Measurements from ENCODE around the gene PFN3. TPM values are rescaled to one million over a fixed set of nuclear protein-coding genes. Genes with fewer than 3 reads are reported as not detected.

PFN3 gene
- polyA plus RNA-seq, 1 of the 3 experiments (the other 2 are of a cell fraction): not detected

DNA sequence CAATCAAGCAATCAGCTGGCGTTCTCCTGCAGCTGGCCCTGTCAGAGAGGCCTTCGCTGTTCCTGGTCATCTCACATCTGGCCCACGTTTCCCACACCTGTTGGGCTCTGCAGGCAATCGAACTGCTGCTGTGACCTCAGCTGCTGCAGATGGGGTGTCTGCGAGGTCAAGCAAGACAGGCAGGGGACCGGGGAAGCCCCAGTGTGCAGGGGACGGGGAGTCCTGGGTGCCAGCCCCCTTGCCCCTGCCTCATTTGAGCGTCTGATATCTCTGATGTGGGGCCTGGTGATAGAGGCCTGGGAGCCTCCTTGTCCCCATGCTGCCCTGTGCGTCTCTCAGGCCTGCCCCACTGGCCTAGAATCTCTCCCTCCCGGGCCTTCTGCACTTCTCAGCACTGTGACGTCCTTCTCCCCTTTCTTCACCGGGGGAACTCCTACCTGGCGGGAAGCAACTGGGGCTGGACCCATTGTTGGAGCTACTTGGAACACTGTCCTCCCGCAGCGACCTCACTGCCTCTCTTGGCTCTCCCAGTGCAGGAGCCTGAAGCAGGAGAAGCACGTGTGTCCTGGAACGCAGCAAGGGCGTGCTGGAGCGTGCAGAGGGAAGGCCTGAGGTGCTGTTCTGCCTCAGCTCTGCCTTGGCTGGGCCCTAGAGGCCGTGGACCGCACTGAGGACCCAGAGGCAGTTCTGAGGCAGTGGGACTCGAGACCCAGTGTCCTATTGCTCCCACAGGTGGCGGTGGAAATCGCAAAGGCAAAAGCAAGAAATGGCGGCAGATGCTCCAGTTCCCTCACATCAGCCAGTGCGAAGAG lies 29.9 kb upstream of the PFN3 start:
- Histone ChIP-seq H4K20me1 (ENCODE audit: insufficient read depth) (0 out of 2 replicates have a peak, but pooled peaks cover 13% of the 10 kb centered on the region), H3K9me3 (no peaks in the 10 kb centered on the region), H3K4me1 (ENCODE audit: control insufficient read depth in 1 of 2, insufficient read depth in 2 of 2, low read depth in 1 of 2, low read length in 1 of 2) (peaks cover 3 to 30% of the 10 kb centered on the region in 2 experiments; a peak in 2 of 4 replicates), H3K9ac (no peak overlapping the region), H3K36me3 (replicated peaks in 1 of 2; ENCODE audit: control insufficient read depth in 1 of 2, insufficient read depth in 2 of 2, low read length in 1 of 2) (peaks cover 3 to 39% of the 10 kb centered on the region in 2 experiments), H3F3A (replicated peaks; ENCODE audit: insufficient read depth) (peaks cover 8% of the 10 kb centered on the region), H3K4me2 (no peak overlapping the region), H3K4me3 (ENCODE audit: low read depth in 2 of 2, low read length in 1 of 2) (no peak overlapping the region), H3K79me2 (ENCODE audit: insufficient read depth) (peaks cover 30% of the 10 kb centered on the region), H3K27me3 (ENCODE audit: insufficient read depth) (no peaks in the 10 kb centered on the region), H3K9me2 (no peaks in the 10 kb centered on the region), H3K27ac (ENCODE audit: low read depth in 2 of 2, low read length in 1 of 2) (no peak overlapping the region; a peak in 1 of 4 replicates), H2AFZ (ENCODE audit: low read depth) (no peak overlapping the region)
- ChIA-PET CTCF (interaction anchor here (0.7 to 10.8 kb wide), 7 partner anchors 12 to 112 kb away, joined by 3 to 120 read pairs (median 5); no protein-coding TSS in a partner anchor), POLR2A (interaction anchor here (1.5 kb wide), 1 partner anchor 16 kb away, joined by 3 read pairs; no protein-coding TSS in a partner anchor)
- WGBS (ENCODE audit: low lambda C conversion rate): 92% methylated on average over 14 of the region's 26 CpGs
- TF ChIP-seq NFIC (IDR thresholded peaks at IDR 0.05; ENCODE audit: borderline replicate concordance) (no peak), EZH2phosphoT487 (IDR thresholded peaks at IDR 0.05; ENCODE audit: borderline replicate concordance, low read depth) (no peak), TAF1 (IDR thresholded peaks at IDR 0.05; ENCODE audit: borderline replicate concordance, low read depth, low read length) (no peak)
- TF ChIP-seq, protein P1, sequence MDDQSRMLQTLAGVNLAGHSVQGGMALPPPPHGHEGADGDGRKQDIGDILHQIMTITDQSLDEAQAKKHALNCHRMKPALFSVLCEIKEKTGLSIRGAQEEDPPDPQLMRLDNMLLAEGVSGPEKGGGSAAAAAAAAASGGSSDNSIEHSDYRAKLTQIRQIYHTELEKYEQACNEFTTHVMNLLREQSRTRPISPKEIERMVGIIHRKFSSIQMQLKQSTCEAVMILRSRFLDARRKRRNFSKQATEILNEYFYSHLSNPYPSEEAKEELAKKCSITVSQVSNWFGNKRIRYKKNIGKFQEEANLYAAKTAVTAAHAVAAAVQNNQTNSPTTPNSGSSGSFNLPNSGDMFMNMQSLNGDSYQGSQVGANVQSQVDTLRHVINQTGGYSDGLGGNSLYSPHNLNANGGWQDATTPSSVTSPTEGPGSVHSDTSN (IDR thresholded peaks at IDR 0.05): 0 out of 2 replicates have a peak, but pooled peaks have one; percentile 2
- TF ChIP-seq, protein P2, sequence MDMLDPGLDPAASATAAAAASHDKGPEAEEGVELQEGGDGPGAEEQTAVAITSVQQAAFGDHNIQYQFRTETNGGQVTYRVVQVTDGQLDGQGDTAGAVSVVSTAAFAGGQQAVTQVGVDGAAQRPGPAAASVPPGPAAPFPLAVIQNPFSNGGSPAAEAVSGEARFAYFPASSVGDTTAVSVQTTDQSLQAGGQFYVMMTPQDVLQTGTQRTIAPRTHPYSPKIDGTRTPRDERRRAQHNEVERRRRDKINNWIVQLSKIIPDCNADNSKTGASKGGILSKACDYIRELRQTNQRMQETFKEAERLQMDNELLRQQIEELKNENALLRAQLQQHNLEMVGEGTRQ (IDR thresholded peaks at IDR 0.05; ENCODE audit: borderline replicate concordance, low read depth, low read length): no peak
- DNase-seq: no peak

DNA sequence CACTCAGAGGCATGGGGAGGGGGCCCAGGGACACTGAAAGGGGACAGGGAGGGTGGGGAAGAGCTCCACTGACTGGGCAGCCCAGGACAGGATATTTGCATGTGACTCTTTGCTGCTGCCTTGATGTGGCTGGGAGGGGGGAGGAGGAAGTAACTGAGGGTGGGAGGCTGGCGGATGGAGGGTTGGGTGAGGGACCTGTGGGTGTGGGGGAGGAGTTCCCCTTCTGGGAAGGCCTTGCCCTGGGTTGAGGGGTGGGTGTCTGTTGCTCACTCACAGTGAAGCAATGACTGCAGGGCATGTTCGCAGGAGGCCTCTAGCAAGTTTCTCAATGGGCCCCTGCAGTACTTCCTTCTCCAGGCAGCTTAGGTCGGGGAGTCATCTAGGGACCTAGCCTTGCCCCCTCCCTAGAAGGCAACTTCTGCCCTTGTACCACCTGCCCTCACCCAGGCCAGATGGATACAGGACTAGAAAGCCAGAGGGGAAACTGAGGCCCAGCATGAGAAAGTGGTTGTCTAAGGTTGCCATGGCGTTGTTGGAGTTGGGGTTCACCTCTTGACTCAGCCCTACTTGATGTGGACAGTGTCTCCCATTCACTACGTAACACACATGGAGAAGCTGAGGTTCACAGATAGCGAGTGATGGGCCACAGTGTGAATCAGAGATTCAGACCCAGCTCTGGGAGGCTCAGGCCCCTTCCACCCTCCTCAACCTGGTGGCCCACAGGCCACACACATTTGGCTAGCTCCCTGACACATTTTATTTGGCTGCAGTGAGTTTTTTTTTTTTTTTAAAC lies 29.0 kb upstream of the PFN3 start:
- Histone ChIP-seq H3K9me2 (no peaks in the 10 kb centered on the region), H3K36me3 (replicated peaks in 1 of 2; ENCODE audit: control insufficient read depth in 1 of 2, insufficient read depth in 2 of 2, low read length in 1 of 2) (peaks cover 0 to 33% of the 10 kb centered on the region in 2 experiments), H3K9ac (no peak overlapping the region), H3K27ac (ENCODE audit: low read depth in 2 of 2, low read length in 1 of 2) (no peak overlapping the region; a peak in 1 of 4 replicates), H3K4me2 (0 out of 2 replicates have a peak overlapping the region, but pooled peaks have one; percentile 7), H3K79me2 (ENCODE audit: insufficient read depth) (peaks cover 30% of the 10 kb centered on the region), H3K4me1 (ENCODE audit: control insufficient read depth in 1 of 2, insufficient read depth in 2 of 2, low read depth in 1 of 2, low read length in 1 of 2) (peaks cover 5 to 33% of the 10 kb centered on the region in 2 experiments; a peak in 2 of 4 replicates), H3K9me3 (no peaks in the 10 kb centered on the region), H3K4me3 (ENCODE audit: low read depth in 2 of 2, low read length in 1 of 2) (no peak overlapping the region), H4K20me1 (ENCODE audit: insufficient read depth) (0 out of 2 replicates have a peak, but pooled peaks cover 13% of the 10 kb centered on the region), H3F3A (replicated peaks; ENCODE audit: insufficient read depth) (peaks cover 12% of the 10 kb centered on the region), H3K27me3 (ENCODE audit: insufficient read depth) (no peaks in the 10 kb centered on the region), H2AFZ (ENCODE audit: low read depth) (no peak overlapping the region)
- WGBS (ENCODE audit: low lambda C conversion rate): 100% methylated on average over 6 of the region's 6 CpGs
- ChIA-PET POLR2A (interaction anchor here (1.2 to 1.4 kb wide), 3 partner anchors 11 to 25 kb away, joined by 3 to 4 read pairs (median 4); no protein-coding TSS in a partner anchor), CTCF (interaction anchor here (0.6 to 10.8 kb wide), 8 partner anchors 17 to 111 kb away, joined by 3 to 120 read pairs (median 3); no protein-coding TSS in a partner anchor)
- TF ChIP-seq SMC3 (IDR thresholded peaks at IDR 0.05; ENCODE audit: low read depth, low read length): no peak
- no peak for TF ChIP-seq EP300 (IDR thresholded peaks at IDR 0.05; ENCODE audit: borderline replicate concordance in 1 of 2, low read depth in 1 of 2, low read length in 1 of 2)
- TF ChIP-seq RCOR1 (IDR thresholded peaks at IDR 0.05; ENCODE audit: low read length): no peak
- TF ChIP-seq, protein P1 (IDR thresholded peaks at IDR 0.05): no peak
- no peak for DNase-seq
